HG03039 (cell line): ENCODE data around the gene LEPROT.

Experiments used
- ATAC-seq: cut with Tn5 transposase; IDR thresholded peaks from one replicate; pipeline ENCODE4 v1.9.1; 2021; ENCODE audit warnings: mild to moderate bottlenecking, moderate library complexity; ENCODE audit not compliant: unreplicated experiment

Gene LEPROT

GRCh38 chr1:65471861-65472332 is 51.4 kb downstream of the LEPROT start:
- no peak for ATAC-seq

GRCh38 chr1:65476327-65476726 is 55.9 kb downstream of the LEPROT start:
- no peak for ATAC-seq

DNA sequence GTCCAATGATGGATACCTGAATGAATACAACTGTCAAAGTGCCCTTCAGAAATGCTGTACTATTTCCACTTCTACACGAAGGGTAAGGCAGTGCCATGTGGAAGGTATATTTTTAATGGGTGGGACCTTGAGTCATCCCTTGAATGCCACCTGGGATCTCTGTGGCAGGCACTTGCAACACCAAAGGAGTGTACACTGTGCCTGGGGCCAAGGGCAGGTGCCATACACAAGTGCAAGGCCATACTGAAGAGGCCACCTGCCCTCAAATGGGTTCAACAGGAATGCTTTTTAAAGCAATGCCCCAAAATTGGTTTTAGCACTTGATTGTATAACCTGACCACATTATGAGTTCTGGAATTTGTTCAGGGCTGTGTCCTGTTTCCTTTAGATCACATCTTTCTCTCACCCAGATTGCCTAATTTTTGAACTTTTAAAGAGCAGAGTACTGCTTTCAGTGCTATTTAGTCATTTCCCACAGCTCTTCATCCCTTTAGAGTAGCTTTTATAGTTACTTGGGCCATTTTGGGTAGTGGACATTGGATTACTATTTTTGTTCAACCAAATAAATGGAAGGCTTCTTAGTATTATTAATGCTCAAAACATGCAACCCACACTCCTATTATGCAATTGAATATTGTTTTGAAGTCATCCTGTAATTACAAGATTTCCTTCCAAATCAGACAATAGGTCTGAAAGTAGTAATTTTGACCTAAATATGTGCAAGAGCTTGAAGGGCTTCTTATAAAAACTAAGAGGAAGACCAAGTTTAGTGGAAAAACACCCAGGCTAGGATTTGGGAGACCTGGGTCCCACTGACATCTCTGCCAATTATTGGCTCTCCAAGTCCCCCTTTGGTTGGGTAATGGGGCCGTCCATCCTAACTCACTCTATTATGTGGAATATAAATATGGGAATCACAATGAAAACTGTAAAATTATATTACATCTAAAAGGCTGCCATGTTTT is 57.2 kb downstream of the LEPROT start:
- ATAC-seq: no peak

- ATAC-seq: no peak
These were observed 58.0 kb downstream of the LEPROT start for GRCh38 chr1:65478379-65479026.

DNA sequence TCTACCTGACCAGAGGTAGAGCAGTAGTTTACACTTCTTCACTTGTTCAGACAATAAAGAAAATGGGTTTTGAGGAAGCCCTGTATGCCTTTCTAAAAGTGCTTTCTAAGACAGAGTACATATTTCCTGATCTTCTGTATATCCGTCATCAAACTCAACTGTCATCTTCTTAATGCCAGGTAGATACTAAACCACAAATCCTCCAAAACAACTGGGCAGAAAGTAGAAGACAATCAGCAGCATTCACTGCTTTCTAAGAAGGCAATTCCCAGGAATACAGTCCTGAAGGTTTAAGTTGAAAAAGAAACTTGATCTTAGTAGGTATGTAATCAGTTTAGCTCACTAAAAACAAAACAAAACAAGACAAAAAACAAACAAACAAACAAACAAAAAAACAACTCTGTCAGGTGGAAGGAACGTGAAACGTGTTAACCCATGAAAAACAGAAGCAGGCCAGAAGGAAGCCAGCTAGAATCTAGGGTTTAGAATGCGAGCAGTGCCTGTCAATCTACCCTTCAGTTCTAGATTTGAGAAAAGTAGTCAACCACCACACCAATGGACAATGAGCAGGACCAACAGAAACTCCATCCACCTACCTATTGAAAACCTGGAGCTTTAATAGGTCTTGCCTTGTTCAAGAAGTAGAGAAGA is 59.2 kb downstream of the LEPROT start:
- ATAC-seq: no peak

DNA sequence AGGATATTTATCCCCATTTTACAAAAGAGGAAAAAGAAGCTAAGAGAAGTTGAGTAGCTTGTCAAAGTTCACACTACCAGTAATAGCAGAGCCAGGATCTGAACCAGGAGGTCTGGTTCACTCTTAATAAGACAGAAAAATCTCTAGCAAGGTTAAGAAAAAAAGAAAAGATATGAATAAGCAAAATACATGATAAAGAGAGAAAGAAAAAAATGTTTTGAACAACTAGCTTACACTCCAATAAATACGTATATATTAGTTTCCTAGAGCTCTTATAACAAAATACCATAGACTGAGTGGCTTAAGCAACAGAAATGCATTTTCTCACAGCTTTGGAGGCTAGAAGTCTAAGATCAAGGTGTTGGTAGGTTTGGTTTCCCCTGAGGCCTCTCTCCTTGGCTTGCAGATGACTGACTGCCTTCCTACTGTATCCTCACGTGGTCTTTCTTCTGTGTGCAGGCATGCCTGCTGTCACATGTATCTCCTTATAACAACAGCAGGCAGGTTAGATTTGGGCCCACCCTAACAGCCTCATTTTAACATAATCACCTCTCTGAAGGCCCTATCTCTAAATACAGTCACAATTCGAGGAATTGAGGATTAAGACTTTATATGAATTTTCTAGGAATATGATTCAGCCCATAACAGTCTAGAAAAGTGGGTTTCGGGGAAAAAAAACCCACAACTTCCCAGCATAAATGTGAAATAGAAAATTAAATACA is 60.4 kb downstream of the LEPROT start:
- ATAC-seq: no peak

DNA sequence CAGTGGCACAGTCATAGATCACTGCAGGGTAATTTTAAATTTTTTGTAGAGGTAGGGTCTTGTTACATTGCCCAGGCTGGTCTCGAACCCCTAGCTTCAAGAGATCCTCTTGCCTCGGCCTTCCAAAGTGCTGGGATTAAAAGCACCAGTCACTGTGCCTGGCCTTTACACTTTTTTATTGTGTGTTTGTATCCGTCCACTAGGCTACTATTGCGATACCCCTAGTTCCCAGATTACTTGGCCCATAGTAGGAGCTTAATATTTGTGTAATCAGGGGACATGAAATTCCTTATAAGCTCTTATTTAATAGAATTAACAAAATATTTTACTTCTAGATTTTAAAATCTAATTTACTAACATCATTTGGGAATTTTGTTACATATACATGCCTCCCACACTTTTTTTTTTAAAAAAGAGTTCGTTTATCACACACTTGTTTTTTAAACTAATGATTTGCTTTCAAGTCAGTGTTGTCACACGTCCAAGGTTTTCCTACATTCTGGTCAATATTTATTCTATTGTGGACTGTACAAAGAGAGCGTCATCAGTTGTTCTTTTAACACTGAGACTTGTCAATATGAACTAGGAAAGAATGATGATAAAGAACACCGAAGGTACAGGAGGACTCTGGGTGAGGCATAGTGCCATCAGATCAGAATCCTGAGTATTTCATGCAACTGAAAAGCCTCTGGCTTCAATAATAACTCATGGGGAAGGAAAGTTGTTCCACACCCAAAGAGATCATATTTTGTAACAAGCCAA is 63.7 kb downstream of the LEPROT start:
- no peak for ATAC-seq
